ENCODE measurements around the gene INPP4A. TPM values are rescaled to one million over a fixed set of nuclear protein-coding genes. Genes with fewer than 3 reads are reported as not detected.

INPP4A gene
- polyA plus RNA-seq, 1 donor (not counting 4 experiments of a cell fraction or from before 2014, with no cell fraction given), result 10.7 TPM

DNA sequence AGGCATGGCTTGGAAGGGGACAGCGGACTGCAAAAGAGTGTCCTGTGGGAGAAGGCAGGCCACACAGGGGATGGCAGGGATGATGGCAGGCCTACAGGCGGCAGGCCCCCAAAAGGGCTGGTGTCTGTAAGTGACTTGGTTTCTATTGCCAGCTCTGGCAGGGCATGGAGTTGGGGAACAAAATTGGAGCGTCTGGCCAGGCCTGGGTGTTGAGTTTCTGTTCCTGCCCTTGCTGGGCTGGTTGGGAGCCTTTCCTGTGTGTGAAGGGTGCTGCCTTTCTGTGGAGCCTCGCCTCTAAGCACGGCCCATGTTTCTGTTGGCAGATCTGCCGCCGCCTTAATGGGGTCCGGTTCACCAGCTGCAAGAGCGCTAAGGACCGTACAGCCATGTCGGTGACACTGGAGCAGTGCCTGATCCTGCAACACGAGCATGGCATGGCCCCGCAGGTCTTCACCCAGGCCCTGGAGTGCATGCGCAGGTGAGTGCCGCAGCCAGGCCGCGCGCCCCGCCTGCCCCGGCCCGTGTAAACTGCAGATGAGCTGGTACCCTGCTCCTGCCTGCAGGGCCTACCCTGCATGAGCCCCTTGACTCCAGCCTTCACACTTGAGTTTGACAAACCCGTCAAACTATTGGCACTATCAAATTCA lies 132.1 kb downstream of the INPP4A start:
- DNase-seq (ENCODE audit: low read depth, low spot score) (no peak), FAIRE-seq (no peak)
- Histone ChIP-seq H3K9me1 (ENCODE audit: control insufficient read depth, extremely low read depth, insufficient read depth, low read length) (no peaks in the 10 kb centered on the region), H2AFZ (ENCODE audit: control insufficient read depth, low read length) (no peak overlapping the region), H3K4me2 (ENCODE audit: control insufficient read depth, extremely low read depth, insufficient read depth, low read depth, low read length) (no peak overlapping the region), H3K36me3 (ENCODE audit: control insufficient read depth in 2 of 2, extremely low read depth in 1 of 2, insufficient read depth in 2 of 2, low read length in 2 of 2) (peaks cover 5 to 8% of the 10 kb centered on the region in 2 experiments), H3K27me3 (ENCODE audit: control insufficient read depth, extremely low read depth, insufficient read depth, low read length) (no peaks in the 10 kb centered on the region), H3K4me1 (ENCODE audit: control insufficient read depth, extremely low read depth, insufficient read depth, low read length) (no peaks in the 10 kb centered on the region), H3K9me3 (ENCODE audit: control insufficient read depth, low read depth, low read length) (no peaks in the 10 kb centered on the region), H3K27ac (ENCODE audit: control insufficient read depth, insufficient read depth, low read length) (no peak overlapping the region), H3K9ac (ENCODE audit: control insufficient read depth, extremely low read depth, insufficient read depth, low read length) (no peak overlapping the region), H3K4me3 (ENCODE audit: control insufficient read depth in 2 of 3, extremely low read depth in 1 of 3, insufficient read depth in 2 of 3, low read depth in 1 of 3, low read length in 3 of 3) (no peak overlapping the region), H3K79me2 (ENCODE audit: control insufficient read depth, insufficient read depth, low read length) (no peaks in the 10 kb centered on the region), H4K20me1 (ENCODE audit: control insufficient read depth, extremely low read depth, insufficient read depth, low read length) (no peaks in the 10 kb centered on the region)
- dilution Hi-C loops (cut with MboI; ENCODE audit: extremely low pct_ligation_motif_present, low sequenced_read_pairs), result no loop called here
- no peak for TF ChIP-seq EZH2 (IDR thresholded peaks at IDR 0.05; ENCODE audit: low read length)
- TF ChIP-seq, protein P1, sequence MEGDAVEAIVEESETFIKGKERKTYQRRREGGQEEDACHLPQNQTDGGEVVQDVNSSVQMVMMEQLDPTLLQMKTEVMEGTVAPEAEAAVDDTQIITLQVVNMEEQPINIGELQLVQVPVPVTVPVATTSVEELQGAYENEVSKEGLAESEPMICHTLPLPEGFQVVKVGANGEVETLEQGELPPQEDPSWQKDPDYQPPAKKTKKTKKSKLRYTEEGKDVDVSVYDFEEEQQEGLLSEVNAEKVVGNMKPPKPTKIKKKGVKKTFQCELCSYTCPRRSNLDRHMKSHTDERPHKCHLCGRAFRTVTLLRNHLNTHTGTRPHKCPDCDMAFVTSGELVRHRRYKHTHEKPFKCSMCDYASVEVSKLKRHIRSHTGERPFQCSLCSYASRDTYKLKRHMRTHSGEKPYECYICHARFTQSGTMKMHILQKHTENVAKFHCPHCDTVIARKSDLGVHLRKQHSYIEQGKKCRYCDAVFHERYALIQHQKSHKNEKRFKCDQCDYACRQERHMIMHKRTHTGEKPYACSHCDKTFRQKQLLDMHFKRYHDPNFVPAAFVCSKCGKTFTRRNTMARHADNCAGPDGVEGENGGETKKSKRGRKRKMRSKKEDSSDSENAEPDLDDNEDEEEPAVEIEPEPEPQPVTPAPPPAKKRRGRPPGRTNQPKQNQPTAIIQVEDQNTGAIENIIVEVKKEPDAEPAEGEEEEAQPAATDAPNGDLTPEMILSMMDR (optimal IDR thresholded peaks at IDR 0.05 in 1 of 3, IDR thresholded peaks at IDR 0.05 in 1 of 3, conservative IDR thresholded peaks at IDR 0.05 in 1 of 3; ENCODE audit: extremely low read depth in 1 of 3, insufficient read depth in 2 of 3, low read length in 3 of 3), result no peak

DNA sequence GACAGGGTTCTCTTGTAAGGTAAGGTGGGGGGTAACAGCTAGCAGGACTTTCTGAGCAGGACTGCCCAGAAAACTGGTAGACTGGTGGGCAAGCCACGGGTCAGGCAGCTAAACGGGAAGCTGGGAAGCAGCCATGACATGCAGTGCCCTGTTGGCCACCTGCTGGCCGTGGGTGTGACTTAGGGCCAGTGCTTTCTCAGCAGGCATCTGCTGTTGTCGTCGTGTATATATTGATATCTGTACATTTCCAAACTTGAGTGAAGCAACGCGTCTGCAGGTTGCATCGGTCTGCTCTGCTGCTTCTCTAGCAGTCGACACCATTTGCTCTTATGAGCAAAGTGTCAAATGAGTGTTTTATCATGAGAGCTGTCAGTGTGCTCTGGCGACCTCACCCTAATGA lies 132.7 kb downstream of the INPP4A start:
- Histone ChIP-seq H3K4me3 (ENCODE audit: control insufficient read depth in 2 of 3, extremely low read depth in 1 of 3, insufficient read depth in 2 of 3, low read depth in 1 of 3, low read length in 3 of 3) (no peak overlapping the region), H4K20me1 (ENCODE audit: control insufficient read depth, extremely low read depth, insufficient read depth, low read length) (no peaks in the 10 kb centered on the region), H3K36me3 (ENCODE audit: control insufficient read depth in 2 of 2, extremely low read depth in 1 of 2, insufficient read depth in 2 of 2, low read length in 2 of 2) (peaks cover 5 to 8% of the 10 kb centered on the region in 2 experiments), H3K27me3 (ENCODE audit: control insufficient read depth, extremely low read depth, insufficient read depth, low read length) (no peaks in the 10 kb centered on the region), H3K9ac (ENCODE audit: control insufficient read depth, extremely low read depth, insufficient read depth, low read length) (no peak overlapping the region), H3K27ac (ENCODE audit: control insufficient read depth, insufficient read depth, low read length) (no peak overlapping the region), H3K4me1 (ENCODE audit: control insufficient read depth, extremely low read depth, insufficient read depth, low read length) (no peaks in the 10 kb centered on the region), H2AFZ (ENCODE audit: control insufficient read depth, low read length) (no peak overlapping the region), H3K4me2 (ENCODE audit: control insufficient read depth, extremely low read depth, insufficient read depth, low read depth, low read length) (no peak overlapping the region), H3K79me2 (ENCODE audit: control insufficient read depth, insufficient read depth, low read length) (no peaks in the 10 kb centered on the region), H3K9me3 (ENCODE audit: control insufficient read depth, low read depth, low read length) (no peaks in the 10 kb centered on the region), H3K9me1 (ENCODE audit: control insufficient read depth, extremely low read depth, insufficient read depth, low read length) (no peaks in the 10 kb centered on the region)
- FAIRE-seq (no peak), DNase-seq (ENCODE audit: low read depth, low spot score) (no peak)
- dilution Hi-C loops (cut with MboI; ENCODE audit: extremely low pct_ligation_motif_present, low sequenced_read_pairs), result no loop called here
- no peak for TF ChIP-seq EZH2 (IDR thresholded peaks at IDR 0.05; ENCODE audit: low read length)
- TF ChIP-seq, protein P1 (optimal IDR thresholded peaks at IDR 0.05 in 1 of 3, IDR thresholded peaks at IDR 0.05 in 1 of 3, conservative IDR thresholded peaks at IDR 0.05 in 1 of 3; ENCODE audit: extremely low read depth in 1 of 3, insufficient read depth in 2 of 3, low read length in 3 of 3), result peak in 1 of 3 experiments; percentile 29
